GM12873 (cell line): ENCODE results near the gene CC2D2A.

Source experiments
- CTCF ChIP-seq: IDR thresholded peaks from 2 replicates; pipeline ENCODE4 v1.5.1; 2012; ENCODE audit warnings: low read depth, mild to moderate bottlenecking, moderate library complexity, low read length, control low read depth; ENCODE audit not compliant: insufficient read depth; ENCODE audit errors: missing control alignments

The CC2D2A gene

GRCh38 chr4:15535599-15535998 lies 65.9 kb downstream of the CC2D2A start:
- TF ChIP-seq CTCF = no peak

DNA sequence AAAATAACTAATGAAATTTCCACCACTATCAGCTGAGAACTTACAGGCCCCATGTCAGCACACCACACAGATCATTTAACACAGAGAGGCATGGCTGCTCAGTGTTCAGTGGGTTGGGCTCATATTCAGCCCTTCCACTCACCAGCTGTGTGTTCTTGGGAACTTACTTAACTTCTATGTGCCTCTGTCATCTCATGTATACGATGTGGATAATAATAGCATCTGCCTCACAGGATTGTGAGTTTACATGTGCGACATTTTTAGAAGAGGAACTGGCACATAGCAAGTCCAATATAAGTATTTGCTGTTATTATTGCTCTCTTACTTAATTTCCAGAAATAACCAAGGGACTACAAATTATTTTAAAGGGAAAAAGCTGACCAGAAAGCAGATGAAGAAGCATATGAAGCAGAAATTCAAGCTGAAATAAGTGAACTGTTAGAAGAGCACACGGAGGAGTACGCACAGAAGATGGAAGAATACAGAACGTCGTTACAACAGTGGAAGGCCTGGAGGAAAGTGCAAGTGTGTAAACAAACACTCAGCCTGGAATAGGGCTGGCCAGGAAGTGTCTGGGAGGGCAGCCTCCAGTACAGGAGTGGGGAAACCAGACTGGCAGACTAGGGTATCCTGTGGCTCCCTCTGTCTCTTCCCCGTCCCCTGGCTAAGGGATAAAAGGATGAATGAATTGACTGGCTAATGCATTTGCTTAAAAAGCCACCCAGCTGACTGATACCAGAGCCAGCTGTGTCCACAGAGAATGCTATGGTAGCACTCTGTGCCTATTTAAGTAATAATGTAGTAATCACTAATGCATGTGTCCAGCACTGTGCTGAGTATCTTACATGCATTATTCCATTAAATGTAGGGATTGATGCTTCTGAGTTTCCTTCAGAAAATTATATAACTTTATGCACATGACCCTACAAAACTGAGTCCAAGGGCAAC lies 67.1 kb downstream of the CC2D2A start:
- TF ChIP-seq CTCF = no peak

GRCh38 chr4:15541941-15542340 lies 72.3 kb downstream of the CC2D2A start:
- no peak for TF ChIP-seq CTCF

DNA sequence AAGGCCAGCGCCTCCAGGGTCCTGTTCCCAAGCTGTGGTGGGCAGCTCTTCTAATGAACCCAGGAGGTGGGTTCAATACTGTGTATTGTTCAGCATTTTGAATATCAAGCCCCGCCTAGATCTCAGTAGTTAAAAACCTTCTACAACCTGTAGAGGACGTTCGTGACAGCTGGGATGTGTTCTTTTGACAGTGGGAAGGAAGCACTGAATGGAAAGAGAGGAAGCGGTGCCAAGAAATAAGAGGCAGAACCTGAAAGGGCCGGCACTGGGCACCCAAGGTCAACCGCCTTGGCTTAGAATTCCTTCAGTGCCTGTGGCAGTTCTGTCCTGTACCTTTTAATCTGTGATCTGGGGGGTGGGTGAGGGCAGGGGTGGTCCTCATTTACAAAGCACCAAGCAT lies 73.1 kb downstream of the CC2D2A start:
- TF ChIP-seq CTCF = no peak

GRCh38 chr4:15543537-15544247 lies 74.0 kb downstream of the CC2D2A start:
- no peak for TF ChIP-seq CTCF

- no peak for TF ChIP-seq CTCF
Observed at GRCh38 chr4:15544248-15544729, 74.6 kb downstream of the CC2D2A start.

DNA sequence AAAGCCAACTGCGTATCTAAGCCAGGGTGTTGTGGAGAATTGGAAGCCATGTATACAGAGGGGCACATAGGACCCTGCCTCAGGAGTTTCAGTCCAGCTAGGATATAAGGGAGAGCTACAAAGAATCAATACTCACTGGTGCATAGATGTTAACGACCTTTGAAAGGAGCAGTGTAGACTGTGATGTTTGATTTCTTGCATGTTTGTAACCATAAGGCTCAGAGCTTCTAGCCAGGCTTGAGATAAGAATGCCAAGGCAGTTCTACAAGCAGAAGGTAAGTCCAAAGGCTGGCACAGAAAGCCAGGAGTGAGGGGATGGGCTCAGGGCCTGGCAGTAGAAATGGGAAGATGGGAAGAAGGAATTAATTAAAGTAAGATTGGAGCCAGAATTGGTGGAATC lies 75.7 kb downstream of the CC2D2A start:
- no peak for TF ChIP-seq CTCF
